Measurements from ENCODE around the gene COPG1. TPM values are rescaled to one million over a fixed set of nuclear protein-coding genes. Genes with fewer than 3 reads are reported as not detected.
"Not testable (repeated sequence)": the region's sequence is repeated elsewhere in the genome, so short reads cannot be mapped to it uniquely, and the experiment has no call there.

Gene COPG1
- total RNA-seq, 2 experiments from 2014 or later = 131 to 138 TPM

DNA sequence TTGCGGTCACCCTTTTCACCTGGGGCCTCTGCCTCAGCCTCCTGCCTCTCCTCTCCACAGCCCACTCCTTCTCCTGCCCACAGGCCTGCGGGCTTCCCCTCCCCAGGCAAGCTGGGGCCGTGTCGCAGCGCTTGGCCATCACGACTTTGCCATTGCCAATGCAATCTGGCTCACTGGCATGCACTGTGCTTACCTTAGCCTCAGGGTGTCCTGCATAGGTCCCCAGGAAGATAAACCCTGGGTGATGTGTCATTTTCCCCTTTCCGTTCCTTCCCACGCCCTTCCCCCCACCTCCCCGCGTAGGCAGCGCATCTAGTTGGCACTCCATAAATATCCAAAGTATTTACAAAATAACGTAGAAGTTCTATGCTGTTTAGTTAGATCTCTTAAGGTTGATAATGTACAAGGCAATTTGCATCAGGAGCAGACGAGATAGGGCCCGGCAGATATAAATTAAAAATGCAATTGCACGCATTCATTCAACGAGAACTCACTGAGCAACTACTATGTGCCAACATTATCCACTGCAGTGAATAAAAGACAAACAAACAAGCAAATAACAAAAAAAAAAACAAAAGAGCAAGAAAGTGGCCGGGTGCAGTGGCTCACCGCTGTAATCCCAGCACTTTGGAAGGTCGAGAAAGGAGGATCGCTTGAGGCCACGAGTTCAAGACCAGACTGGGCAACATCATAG lies 973 bp upstream of the COPG1 start:
- Mint-ChIP-seq H3K4me1 (peaks cover 42% of the 10 kb centered on the region), H3K36me3 (peaks cover 23% of the 10 kb centered on the region), H3K4me3 (peak overlapping the region; percentile 99), H3K27ac (peak overlapping the region; percentile 98), H3K27me3 (no peaks in the 10 kb centered on the region), H3K9me3 (no peaks in the 10 kb centered on the region)
- DNase-seq = no peak
- ATAC-seq (ENCODE audit: low read depth) = no peak
- POLR2A ChIA-PET = interaction anchor here (1.0 to 2.6 kb wide), 16 partner anchors 9 to 277 kb away, joined by 3 to 26 read pairs (median 10); partner anchors contain the start of genes CNBP and RAB43

DNA sequence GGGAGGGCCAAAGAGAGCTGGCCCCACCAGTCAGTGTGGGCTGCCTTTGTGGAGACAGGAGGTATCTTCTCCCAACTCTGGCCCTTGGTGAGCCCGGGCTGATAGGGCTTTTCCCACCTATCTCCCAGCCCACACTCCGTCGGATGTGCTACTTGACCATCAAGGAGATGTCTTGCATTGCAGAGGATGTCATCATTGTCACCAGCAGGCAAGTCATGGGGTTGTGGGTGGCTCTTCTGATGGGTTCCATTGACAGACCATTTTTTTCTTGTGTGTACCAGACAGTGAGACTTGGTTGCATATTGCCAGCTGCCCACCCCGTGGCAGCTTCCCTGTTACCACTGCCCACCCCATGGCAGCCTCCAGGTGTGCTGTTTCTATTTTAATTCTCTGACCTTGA lies 3.3 kb downstream of the COPG1 start:
- Mint-ChIP-seq H3K27ac (no peak overlapping the region), H3K27me3 (no peaks in the 10 kb centered on the region), H3K4me3 (no peak overlapping the region), H3K36me3 (peaks cover 40% of the 10 kb centered on the region), H3K4me1 (peaks cover 31% of the 10 kb centered on the region), H3K9me3 (no peaks in the 10 kb centered on the region)
- POLR2A ChIA-PET = interaction anchor here (0.7 to 1.0 kb wide), 2 partner anchors 8 to 64 kb away, joined by 3 read pairs; a partner anchor contains a TSS
- DNase-seq (no peak), ATAC-seq (ENCODE audit: low read depth) (no peak)

DNA sequence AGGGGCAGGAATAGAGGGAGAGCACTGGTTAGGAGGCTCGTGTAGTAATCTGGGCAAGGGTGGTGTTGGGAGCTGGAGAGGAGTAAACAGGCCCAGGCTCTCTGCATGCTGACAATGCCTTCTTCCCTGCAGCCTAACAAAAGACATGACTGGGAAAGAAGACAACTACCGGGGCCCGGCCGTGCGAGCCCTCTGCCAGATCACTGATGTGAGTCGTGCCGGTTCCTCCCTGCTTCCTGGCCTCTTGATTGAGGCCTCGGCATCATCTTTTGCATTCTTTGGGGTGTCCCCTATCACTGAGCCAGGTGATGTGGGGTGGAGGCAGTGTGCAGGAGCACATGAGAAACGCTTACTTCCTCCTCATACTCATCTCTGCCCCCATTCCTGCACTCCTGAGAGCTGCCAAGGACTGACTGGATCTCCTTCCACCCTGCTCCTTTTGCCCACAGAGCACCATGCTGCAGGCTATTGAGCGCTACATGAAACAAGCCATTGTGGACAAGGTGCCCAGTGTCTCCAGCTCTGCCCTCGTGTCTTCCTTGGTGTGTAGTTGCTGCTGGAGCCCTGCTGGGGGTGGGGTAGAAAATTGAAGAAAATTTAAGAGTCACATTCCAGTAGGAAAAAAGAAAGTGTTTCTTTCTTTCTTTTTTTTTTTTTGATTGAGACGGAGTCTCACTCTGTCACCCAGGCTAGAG lies 5.3 kb downstream of the COPG1 start:
- no peaks in the 10 kb centered on the region for H3K9me3 Mint-ChIP-seq
- POLR2A ChIA-PET = interaction anchor here (0.9 to 1.4 kb wide), 4 partner anchors 62 to 152 kb away, joined by 3 to 4 read pairs (median 3); a partner anchor contains a TSS
- DNase-seq (no peak), ATAC-seq (ENCODE audit: low read depth) (no peak)
- no peak overlapping the region for H3K27ac Mint-ChIP-seq
- peaks cover 47% of the 10 kb centered on the region for H3K36me3 Mint-ChIP-seq
- peaks cover 18% of the 10 kb centered on the region for H3K4me1 Mint-ChIP-seq
- H3K4me3 Mint-ChIP-seq = no peak overlapping the region
- H3K27me3 Mint-ChIP-seq = no peaks in the 10 kb centered on the region

DNA sequence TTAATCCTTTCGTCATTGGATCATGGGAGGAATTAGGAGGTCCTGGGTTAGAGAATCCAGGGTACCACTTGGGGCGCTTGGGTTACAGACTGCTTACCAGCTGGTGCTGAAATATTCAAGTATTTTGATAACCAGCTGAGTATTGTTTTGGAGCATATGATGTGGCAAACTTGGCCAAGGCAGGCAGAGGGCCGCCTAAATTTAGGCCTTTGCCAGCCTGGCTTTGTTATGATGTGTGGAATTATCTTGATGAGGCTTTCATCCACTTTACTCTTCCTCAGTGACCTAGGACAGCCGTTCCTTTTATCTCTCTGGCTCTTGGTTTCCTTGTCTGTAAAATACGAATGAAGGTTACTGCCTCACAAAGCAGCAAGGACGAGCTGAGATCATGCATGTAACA lies 6.9 kb downstream of the COPG1 start:
- POLR2A ChIA-PET = interaction anchor here (1.6 kb wide), 1 partner anchor 11 kb away, joined by 4 read pairs; no protein-coding TSS in a partner anchor
- H3K4me3 Mint-ChIP-seq = no peak overlapping the region
- DNase-seq = no peak
- ATAC-seq (ENCODE audit: low read depth) = no peak
- peaks cover 11% of the 10 kb centered on the region for H3K4me1 Mint-ChIP-seq
- peaks cover 42% of the 10 kb centered on the region for H3K36me3 Mint-ChIP-seq
- no peaks in the 10 kb centered on the region for H3K27me3 Mint-ChIP-seq
- H3K27ac Mint-ChIP-seq = no peak overlapping the region
- H3K9me3 Mint-ChIP-seq = no peaks in the 10 kb centered on the region

DNA sequence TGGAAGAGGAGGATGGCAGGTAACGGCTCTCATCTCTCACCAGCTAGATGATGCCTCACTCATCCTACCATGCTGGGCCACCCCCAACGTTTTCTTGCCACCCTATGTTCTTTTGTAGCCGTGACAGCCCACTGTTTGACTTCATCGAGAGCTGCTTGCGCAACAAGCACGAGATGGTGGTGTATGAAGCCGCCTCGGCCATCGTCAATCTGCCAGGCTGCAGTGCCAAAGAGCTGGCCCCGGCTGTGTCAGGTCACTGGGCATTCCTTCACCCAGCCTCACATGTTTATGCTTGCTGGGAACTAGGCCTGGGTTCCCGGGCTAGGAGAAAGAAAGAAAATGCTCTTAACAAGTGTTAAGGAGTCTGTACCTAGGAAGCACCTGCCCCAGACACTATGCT lies 8.2 kb downstream of the COPG1 start:
- Mint-ChIP-seq H3K27ac (no peak overlapping the region), H3K36me3 (peaks cover 38% of the 10 kb centered on the region), H3K4me1 (peaks cover 6% of the 10 kb centered on the region), H3K27me3 (no peaks in the 10 kb centered on the region), H3K4me3 (no peak overlapping the region), H3K9me3 (no peaks in the 10 kb centered on the region)
- ATAC-seq (ENCODE audit: low read depth) (no peak), DNase-seq (no peak)
- POLR2A ChIA-PET = no interaction called here

DNA sequence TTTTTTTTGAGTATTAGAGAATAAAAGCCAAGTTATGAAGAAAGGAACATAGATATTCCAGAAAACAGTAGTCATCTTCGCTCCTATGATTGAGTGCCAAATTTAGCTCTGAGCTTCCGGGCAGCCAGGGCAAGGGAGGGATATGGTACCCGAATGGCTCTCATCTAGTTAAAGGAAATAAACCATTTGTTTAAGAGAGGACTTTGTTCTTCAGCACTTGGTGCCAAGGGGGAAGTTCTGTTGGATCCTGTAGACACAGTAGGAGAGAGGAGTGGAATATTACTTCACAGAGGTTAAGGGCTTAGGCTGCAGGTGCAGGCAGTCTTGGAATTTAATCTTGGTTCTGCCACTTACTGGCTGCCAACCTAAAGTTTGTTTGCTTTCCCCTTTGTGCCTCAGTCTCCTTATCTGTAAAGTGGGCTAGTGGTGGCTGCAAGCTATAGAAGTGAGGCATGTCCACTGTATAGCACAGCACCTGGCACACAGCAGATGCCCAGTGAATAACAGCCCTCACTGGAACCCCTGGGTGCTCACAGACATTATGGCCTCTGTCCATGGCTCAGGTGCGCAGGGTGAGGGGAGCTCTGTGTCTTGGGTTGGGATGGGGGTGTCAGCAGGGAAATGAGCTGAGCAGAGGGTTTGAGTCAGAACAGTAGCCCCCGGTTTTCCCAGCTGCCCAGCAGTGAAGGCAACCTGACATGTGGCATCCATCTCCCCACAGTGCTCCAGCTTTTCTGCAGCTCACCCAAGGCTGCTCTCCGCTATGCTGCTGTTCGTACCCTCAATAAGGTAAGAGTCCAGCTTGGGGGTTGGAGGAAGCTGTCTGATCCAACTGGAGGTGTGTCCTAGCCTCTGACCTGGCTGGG lies 10.4 kb downstream of the COPG1 start:
- H3K36me3 Mint-ChIP-seq = peaks cover 36% of the 10 kb centered on the region
- H3K4me3 Mint-ChIP-seq = no peak overlapping the region
- H3K9me3 Mint-ChIP-seq = no peaks in the 10 kb centered on the region
- H3K4me1 Mint-ChIP-seq = peaks cover 8% of the 10 kb centered on the region
- DNase-seq (no peak), ATAC-seq (ENCODE audit: low read depth) (no peak)
- no peak overlapping the region for H3K27ac Mint-ChIP-seq
- no peaks in the 10 kb centered on the region for H3K27me3 Mint-ChIP-seq
- POLR2A ChIA-PET = interaction anchor here (1.2 to 1.3 kb wide), 2 partner anchors 10 to 20 kb away, joined by 3 to 4 read pairs; partner anchors contain the start of gene COPG1

DNA sequence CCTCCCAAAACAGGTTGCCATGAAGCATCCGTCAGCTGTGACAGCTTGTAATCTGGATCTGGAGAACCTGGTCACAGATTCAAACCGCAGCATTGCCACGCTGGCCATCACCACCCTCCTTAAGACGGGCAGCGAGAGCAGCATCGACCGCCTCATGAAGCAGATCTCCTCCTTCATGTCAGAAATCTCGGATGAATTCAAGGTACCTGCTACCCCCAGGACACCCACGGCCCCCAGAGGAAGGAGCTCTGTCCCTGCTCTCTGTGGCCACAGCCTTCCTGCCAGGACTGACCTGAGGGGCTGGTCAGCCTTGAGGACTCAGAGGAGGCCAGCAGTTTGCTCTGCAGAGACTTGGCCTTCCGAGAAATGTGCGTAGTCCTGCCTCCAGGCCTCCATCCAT lies 11.2 kb downstream of the COPG1 start:
- Mint-ChIP-seq H3K4me3 (no peak overlapping the region), H3K9me3 (no peaks in the 10 kb centered on the region), H3K27me3 (no peaks in the 10 kb centered on the region), H3K27ac (no peak overlapping the region), H3K36me3 (peaks cover 34% of the 10 kb centered on the region), H3K4me1 (peaks cover 8% of the 10 kb centered on the region)
- POLR2A ChIA-PET = interaction anchor here (0.6 to 1.5 kb wide), 5 partner anchors 8 to 382 kb away, joined by 3 to 7 read pairs (median 3); partner anchors contain the start of gene COPG1
- DNase-seq = peak; percentile 10
- ATAC-seq (ENCODE audit: low read depth) = no peak

DNA sequence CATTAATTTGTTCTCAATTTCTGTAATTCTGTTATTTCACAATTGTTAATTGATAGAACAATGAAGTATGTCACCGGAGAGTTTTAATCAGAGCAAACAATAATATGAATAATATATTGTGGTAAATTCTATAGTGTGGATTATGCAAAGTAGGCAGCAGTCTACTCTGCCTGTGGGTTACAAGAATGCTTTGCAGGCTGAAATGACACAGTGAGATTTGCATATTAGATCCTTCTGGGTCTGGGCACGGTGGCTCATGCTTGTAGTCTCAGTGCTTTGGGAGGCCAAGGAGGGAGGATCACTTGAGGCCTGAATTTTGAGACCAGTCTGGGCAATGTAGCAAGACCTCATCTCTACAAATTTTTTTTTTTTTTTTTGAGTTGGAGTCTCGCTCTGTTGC lies 12.5 kb downstream of the COPG1 start:
- POLR2A ChIA-PET = interaction anchor here (1.2 to 1.5 kb wide), 2 partner anchors 10 to 383 kb away, joined by 3 to 7 read pairs; no protein-coding TSS in a partner anchor
- Mint-ChIP-seq H3K4me1 (peaks cover 6% of the 10 kb centered on the region), H3K9me3 (no peaks in the 10 kb centered on the region)

DNA sequence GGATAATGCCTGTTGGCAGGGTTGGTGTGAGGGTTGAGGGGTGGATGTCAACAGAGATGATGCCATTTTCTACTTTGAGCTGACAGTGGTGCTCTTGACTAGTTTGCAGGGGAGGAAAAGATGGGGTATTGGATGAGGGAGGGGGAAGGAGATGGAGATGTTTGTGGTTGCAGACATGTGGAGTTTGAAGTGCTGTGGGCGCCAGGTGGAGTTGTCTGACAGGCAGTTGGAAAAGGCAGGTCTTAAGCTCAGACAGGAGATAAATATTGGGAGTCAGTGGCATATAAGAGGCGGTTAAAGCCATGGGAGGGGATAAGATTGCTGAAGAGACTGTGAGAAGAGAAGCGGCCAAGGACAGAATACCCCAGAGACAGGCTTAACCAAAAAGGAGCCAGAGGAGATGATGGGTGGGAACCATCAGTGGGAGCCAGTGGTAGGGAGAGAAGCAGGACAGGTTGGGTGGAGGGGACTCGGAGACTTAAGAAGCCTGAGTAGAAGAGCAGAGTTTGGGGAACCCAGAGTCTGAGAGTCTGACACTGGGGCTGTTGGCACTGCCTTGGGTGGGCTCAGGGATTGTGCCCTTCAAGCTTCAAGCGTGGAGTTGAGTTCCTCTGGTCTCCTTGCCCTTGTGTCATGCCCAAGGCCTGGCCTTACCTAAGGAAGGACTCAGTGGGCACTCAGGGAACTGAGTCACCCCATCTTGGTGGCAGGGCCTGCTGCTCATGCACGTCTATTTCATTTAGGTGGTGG lies 13.9 kb downstream of the COPG1 start:
- peaks cover 6% of the 10 kb centered on the region for H3K4me1 Mint-ChIP-seq

More for the DNA sequence above, 12.5 kb downstream of the COPG1 start:
- Mint-ChIP-seq H3K27ac (no peak overlapping the region), H3K4me3 (no peak overlapping the region), H3K27me3 (no peaks in the 10 kb centered on the region), H3K36me3 (peaks cover 32% of the 10 kb centered on the region)
- no peak for ATAC-seq (ENCODE audit: low read depth)
- DNase-seq = no peak

DNA sequence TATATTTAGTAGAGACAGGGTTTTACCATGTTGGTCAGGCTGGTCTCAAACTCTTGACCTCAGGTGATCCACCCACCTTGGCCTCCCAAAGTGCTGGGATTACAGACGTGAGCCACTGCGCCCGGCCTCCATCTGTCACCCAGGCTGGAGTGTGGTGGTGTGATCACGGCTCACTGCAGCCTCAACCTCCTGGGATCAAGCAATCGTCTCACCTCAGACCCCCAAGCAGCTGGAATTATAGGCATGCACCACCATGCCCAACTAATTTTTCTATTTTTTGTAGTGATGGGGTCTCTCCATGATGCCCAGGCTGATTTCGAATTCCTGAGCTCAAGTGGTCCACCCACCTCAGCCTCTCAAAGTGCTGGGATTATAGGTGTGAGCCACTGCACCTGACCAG lies 15.6 kb downstream of the COPG1 start:
- H3K27ac Mint-ChIP-seq; H3K27me3 Mint-ChIP-seq; POLR2A ChIA-PET; DNase-seq; H3K9me3 Mint-ChIP-seq; H3K4me3 Mint-ChIP-seq; H3K4me1 Mint-ChIP-seq; ATAC-seq (ENCODE audit: low read depth): not testable (repeated sequence)
- peaks cover 30% of the 10 kb centered on the region for H3K36me3 Mint-ChIP-seq

More for the DNA sequence above, 13.9 kb downstream of the COPG1 start:
- Mint-ChIP-seq H3K36me3 (peaks cover 28% of the 10 kb centered on the region), H3K27ac (no peak overlapping the region), H3K4me3 (no peak overlapping the region), H3K27me3 (no peaks in the 10 kb centered on the region), H3K9me3 (no peaks in the 10 kb centered on the region)
- no peak for DNase-seq
- POLR2A ChIA-PET = interaction anchor here (0.6 to 1.1 kb wide), 2 partner anchors 53 to 123 kb away, joined by 3 to 4 read pairs; a partner anchor contains a TSS
- no peak for ATAC-seq (ENCODE audit: low read depth)

DNA sequence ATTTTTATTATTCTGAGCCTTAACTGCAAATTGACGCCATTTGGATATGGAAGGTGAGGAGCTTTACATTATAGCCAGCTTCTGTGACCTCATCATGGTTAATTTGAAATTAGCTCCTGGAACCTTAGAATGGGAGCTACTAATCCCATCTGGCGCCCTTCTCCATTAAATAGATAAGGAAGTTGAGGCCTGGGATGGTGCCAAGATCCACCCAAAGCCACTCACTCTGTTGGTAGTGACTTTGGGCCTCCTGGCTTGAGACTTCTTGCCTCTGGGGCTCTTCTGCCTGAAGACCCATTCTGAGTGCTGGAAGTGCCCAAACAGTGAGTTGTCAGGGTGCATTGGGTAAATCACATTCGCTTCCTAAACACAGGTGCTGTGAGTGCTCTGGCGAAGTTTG lies 17.2 kb downstream of the COPG1 start:
- Mint-ChIP-seq H3K27ac (no peak overlapping the region), H3K9me3 (no peaks in the 10 kb centered on the region), H3K4me3 (no peak overlapping the region), H3K36me3 (peaks cover 34% of the 10 kb centered on the region), H3K27me3 (no peaks in the 10 kb centered on the region), H3K4me1 (peaks cover 7% of the 10 kb centered on the region)
- DNase-seq (no peak), ATAC-seq (ENCODE audit: low read depth) (no peak)
- POLR2A ChIA-PET = interaction anchor here (1.5 to 1.6 kb wide), 2 partner anchors 11 to 18 kb away, joined by 4 to 5 read pairs; partner anchors contain the start of gene COPG1

DNA sequence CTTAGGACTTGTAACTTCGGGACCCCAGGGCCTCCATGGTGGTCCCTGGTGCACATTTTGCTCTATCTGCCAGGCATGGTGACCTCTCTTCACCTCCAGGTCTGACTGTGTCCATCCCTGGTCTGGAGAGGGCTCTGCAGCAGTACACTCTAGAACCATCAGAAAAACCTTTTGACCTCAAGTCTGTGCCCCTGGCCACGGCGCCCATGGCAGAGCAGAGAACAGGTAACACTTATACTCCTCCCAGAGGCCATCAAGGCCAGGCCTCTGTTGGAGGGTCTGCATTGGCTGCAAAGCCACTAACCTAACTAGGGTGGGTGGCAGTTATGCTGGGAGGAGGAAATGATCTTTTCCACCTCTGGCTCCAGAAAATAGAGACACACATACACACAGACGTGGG lies 19.0 kb downstream of the COPG1 start:
- H3K36me3 Mint-ChIP-seq = peaks cover 29% of the 10 kb centered on the region
- POLR2A ChIA-PET = no interaction called here
- H3K27me3 Mint-ChIP-seq = no peaks in the 10 kb centered on the region
- H3K27ac Mint-ChIP-seq = no peak overlapping the region
- peaks cover 2% of the 10 kb centered on the region for H3K4me1 Mint-ChIP-seq
- ATAC-seq (ENCODE audit: low read depth) (no peak), DNase-seq (no peak)
- H3K9me3 Mint-ChIP-seq = no peaks in the 10 kb centered on the region
- no peak overlapping the region for H3K4me3 Mint-ChIP-seq

Data from activated naive CD8-positive, alpha-beta T cell treated with anti-CD3 and anti-CD28 coated beads, Interleukin-2, amount 10 ng/mL, durations not matched to agents 7 days and 5 days (primary cell).